HepG2 (cell line): ENCODE data around the gene SHC1. TPM values are rescaled to one million over a fixed set of nuclear protein-coding genes. Genes with fewer than 3 reads are reported as not detected.

Experiments used
- FOXK2 ChIP-seq: fragments of 450-650 bp; IDR thresholded peaks from 2 replicates; pipeline ENCODE4 v1.6.1; 2016
- KDM6A ChIP-seq: IDR thresholded peaks from 2 replicates; pipeline ENCODE4 v1.6.1; 2016; ENCODE audit warnings: low read depth
- MEIS1 ChIP-seq: sonication (generic); formaldehyde crosslinking; IDR thresholded peaks from 2 replicates; pipeline ENCODE4 v1.9.0; 2021; ENCODE audit warnings: mild to moderate bottlenecking, missing genetic modification reagents, moderate library complexity, borderline replicate concordance
- MTA3 ChIP-seq: sonication (generic); formaldehyde crosslinking; IDR thresholded peaks from 2 replicates; pipeline ENCODE4 v1.4.0; 2020; ENCODE audit warnings: missing genetic modification reagents
- RFXANK ChIP-seq: IDR thresholded peaks from 2 replicates; pipeline ENCODE4 v1.6.1; 2016
- SCMH1 ChIP-seq: sonication (generic); formaldehyde crosslinking; IDR thresholded peaks from 2 replicates; pipeline ENCODE4 v1.9.0; 2021; ENCODE audit warnings: missing genetic modification reagents, mild to moderate bottlenecking, borderline replicate concordance
- SIN3A ChIP-seq: IDR thresholded peaks from 2 replicates; pipeline ENCODE4 v1.6.1; 2011; ENCODE audit warnings: low read depth, mild to moderate bottlenecking, control low read depth, low read length, borderline replicate concordance
- TAF15 ChIP-seq: fragments of 200-400 bp; formaldehyde crosslinking; IDR thresholded peaks from one replicate; pipeline ENCODE4 v1.6.1; 2018; ENCODE audit warnings: mild to moderate bottlenecking, low read depth, low read length; ENCODE audit not compliant: poor library complexity, severe bottlenecking
- TOPORS ChIP-seq: sonication (generic); formaldehyde crosslinking; IDR thresholded peaks from 2 replicates; pipeline ENCODE4 v1.8.0; 2023; ENCODE audit warnings: mild to moderate bottlenecking, missing genetic modification reagents
- U2AF1 ChIP-seq: fragments of 200-400 bp; formaldehyde crosslinking; optimal IDR thresholded peaks from 2 replicates; pipeline ENCODE3; 2017; ENCODE audit warnings: mild to moderate bottlenecking, low read depth, low read length
- XRCC5 ChIP-seq: fragments of 200-400 bp; formaldehyde crosslinking; optimal IDR thresholded peaks from 2 replicates; pipeline ENCODE3; 2017; ENCODE audit warnings: mild to moderate bottlenecking, low read length
- ZMYM2 ChIP-seq: sonication (generic); formaldehyde crosslinking; IDR thresholded peaks from 2 replicates; pipeline ENCODE4 v1.8.0; 2022; ENCODE audit warnings: mild to moderate bottlenecking, missing genetic modification reagents
- ZMYM4 ChIP-seq: sonication (generic); formaldehyde crosslinking; IDR thresholded peaks from 2 replicates; pipeline ENCODE4 v1.8.1; 2023; ENCODE audit warnings: mild to moderate bottlenecking, missing genetic modification reagents
- ZNF136 ChIP-seq: sonication (generic); formaldehyde crosslinking; IDR thresholded peaks from 2 replicates; pipeline ENCODE4 v1.8.1; 2022; ENCODE audit warnings: low read depth, mild to moderate bottlenecking, moderate library complexity, missing genetic modification reagents
- ZNF234 ChIP-seq: sonication (generic); formaldehyde crosslinking; conservative IDR thresholded peaks from 2 replicates; pipeline ENCODE4 v1.5.1; 2020; ENCODE audit warnings: mild to moderate bottlenecking, missing genetic modification reagents
- ZNF253 ChIP-seq: sonication (generic); formaldehyde crosslinking; IDR thresholded peaks from 2 replicates; pipeline ENCODE4 v1.8.0; 2022; ENCODE audit warnings: mild to moderate bottlenecking, missing genetic modification reagents, borderline replicate concordance
- ZNF256 ChIP-seq: sonication (generic); formaldehyde crosslinking; conservative IDR thresholded peaks from 2 replicates; pipeline ENCODE4 v1.4.0; 2020; ENCODE audit warnings: missing genetic modification reagents
- ZNF546 ChIP-seq: sonication (generic); formaldehyde crosslinking; conservative IDR thresholded peaks from 2 replicates; pipeline ENCODE4 v1.8.1; 2023; ENCODE audit warnings: mild to moderate bottlenecking, missing genetic modification reagents
- ZNF674 ChIP-seq: sonication (generic); formaldehyde crosslinking; IDR thresholded peaks from 2 replicates; pipeline ENCODE4 v1.5.0; 2020; ENCODE audit warnings: low read depth, mild to moderate bottlenecking, missing genetic modification reagents
- ZNF776 ChIP-seq: sonication (generic); formaldehyde crosslinking; IDR thresholded peaks from 2 replicates; pipeline ENCODE4 v1.4.0; 2020; ENCODE audit warnings: mild to moderate bottlenecking, missing genetic modification reagents
- polyA plus RNA-seq, 8 experiments: library from polyadenylated mRNA; depleted of rRNA in 3 of 8; stranded (reverse) in 7 of 8; unstranded in 1 of 8; fragments of >200 nt; fragmentation: Illumina TruSeq in 4 of 8; extraction: Trizol in 4 of 8; gene quantifications; 2 replicates each; pipeline versions ENCODE4 v1.2.1 to v1.2.3, GENCODE V29; 2011 to 2016; ENCODE audit warnings: low read depth in 4 of 8, missing spikeins in 1 of 8, mixed read lengths in 1 of 8; ENCODE audit not compliant: insufficient read depth in 1 of 8
- total RNA-seq, 5 experiments: library from RNA; depleted of rRNA; stranded (reverse); fragments of >200 nt; fragmentation: Illumina TruSeq; extraction: Trizol; gene quantifications; 2 replicates each; pipeline ENCODE4 v1.2.3, GENCODE V29; 2016; ENCODE audit warnings: low read depth in 1 of 5
- TF ChIP-seq, protein P1 (sequence below): sonication (generic); formaldehyde crosslinking; IDR thresholded peaks from 2 replicates; pipeline ENCODE4 v1.4.0; 2020; ENCODE audit warnings: missing genetic modification reagents
- TF ChIP-seq, protein P2 (sequence below): sonication (generic); formaldehyde crosslinking; IDR thresholded peaks from 2 replicates; pipeline ENCODE4 v1.5.0; 2020; ENCODE audit warnings: missing genetic modification reagents
- TF ChIP-seq, protein P3 (sequence below): fragments of 450-650 bp; IDR thresholded peaks from 2 replicates; pipeline ENCODE4 v1.6.1; 2016
- TF ChIP-seq, protein P4 (sequence below): sonication (generic); formaldehyde crosslinking; IDR thresholded peaks from 2 replicates; pipeline ENCODE4 v1.8.1; 2023; ENCODE audit warnings: missing genetic modification reagents, inconsistent platforms, borderline replicate concordance

The SHC1 gene
- total and polyA plus RNA-seq, 2 of the 13 experiments (the other 11 are each of a cell fraction or from before 2014, with no cell fraction given): 52.0 to 137 TPM

DNA sequence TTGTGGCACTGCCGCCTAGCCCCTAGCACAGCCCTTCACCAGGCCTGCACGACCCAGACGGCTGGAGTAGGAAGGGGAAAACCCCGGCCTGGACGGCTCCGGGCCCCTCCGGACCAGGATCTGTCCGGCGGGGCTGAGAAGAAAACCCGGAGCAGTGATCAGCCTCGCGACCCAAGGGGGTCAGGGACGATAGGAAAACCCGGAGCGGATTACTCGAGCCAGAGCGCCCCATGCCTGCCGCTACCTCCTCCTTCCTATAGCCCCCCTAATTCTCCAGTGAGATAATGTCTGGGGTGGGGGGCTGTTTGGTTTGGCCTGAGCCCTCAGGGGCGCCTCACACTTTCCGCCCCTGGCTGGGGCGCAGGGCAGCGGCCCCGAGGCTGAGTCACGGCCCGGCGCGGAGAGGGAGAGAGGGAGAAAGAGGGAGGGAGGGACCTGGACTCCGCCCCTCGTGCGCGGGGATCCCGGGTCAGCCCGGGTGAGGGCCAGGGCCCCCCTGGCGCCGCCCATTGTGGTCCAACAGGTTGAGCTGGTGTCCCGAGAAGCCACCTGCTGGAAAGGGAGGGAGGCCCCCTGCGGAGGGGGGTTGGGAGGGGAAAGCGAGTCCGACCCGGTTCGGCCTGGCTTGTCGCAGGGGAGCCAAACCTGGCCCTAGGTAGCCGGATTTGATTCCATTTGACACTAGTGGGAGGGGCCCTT lies 30.3 kb upstream of the SHC1 start (continued):
- TF ChIP-seq SCMH1 (CRISPR knock-in tag) (no peak), ZNF674 (CRISPR knock-in tag) (no peak), XRCC5 (peak; percentile 95), ZMYM4 (CRISPR knock-in tag) (peak; percentile 50; the same call in 1 of the 2 replicates), ZNF253 (CRISPR knock-in tag) (no peak), U2AF1 (peak; percentile 77), MEIS1 (CRISPR knock-in tag) (peak; percentile 74), ZNF234 (no peak), ZNF776 (CRISPR knock-in tag) (peak; percentile 71; the same call in 1 of the 2 replicates), SIN3A (peak; percentile 79), TAF15 (no peak), KDM6A (CRISPR knock-in tag) (peak; percentile 68; the same call in 1 of the 2 replicates), ZNF256 (peak; percentile 43; the same call in 1 of the 2 replicates), ZMYM2 (CRISPR knock-in tag) (no peak), ZNF546 (no peak), TOPORS (CRISPR knock-in tag) (peak; percentile 30; the same call in 1 of the 2 replicates), RFXANK (CRISPR knock-in tag) (no peak), FOXK2 (no peak), MTA3 (CRISPR knock-in tag) (no peak), ZNF136 (CRISPR knock-in tag) (peak; percentile 56; the same call in 1 of the 2 replicates)
- TF ChIP-seq, protein P1, sequence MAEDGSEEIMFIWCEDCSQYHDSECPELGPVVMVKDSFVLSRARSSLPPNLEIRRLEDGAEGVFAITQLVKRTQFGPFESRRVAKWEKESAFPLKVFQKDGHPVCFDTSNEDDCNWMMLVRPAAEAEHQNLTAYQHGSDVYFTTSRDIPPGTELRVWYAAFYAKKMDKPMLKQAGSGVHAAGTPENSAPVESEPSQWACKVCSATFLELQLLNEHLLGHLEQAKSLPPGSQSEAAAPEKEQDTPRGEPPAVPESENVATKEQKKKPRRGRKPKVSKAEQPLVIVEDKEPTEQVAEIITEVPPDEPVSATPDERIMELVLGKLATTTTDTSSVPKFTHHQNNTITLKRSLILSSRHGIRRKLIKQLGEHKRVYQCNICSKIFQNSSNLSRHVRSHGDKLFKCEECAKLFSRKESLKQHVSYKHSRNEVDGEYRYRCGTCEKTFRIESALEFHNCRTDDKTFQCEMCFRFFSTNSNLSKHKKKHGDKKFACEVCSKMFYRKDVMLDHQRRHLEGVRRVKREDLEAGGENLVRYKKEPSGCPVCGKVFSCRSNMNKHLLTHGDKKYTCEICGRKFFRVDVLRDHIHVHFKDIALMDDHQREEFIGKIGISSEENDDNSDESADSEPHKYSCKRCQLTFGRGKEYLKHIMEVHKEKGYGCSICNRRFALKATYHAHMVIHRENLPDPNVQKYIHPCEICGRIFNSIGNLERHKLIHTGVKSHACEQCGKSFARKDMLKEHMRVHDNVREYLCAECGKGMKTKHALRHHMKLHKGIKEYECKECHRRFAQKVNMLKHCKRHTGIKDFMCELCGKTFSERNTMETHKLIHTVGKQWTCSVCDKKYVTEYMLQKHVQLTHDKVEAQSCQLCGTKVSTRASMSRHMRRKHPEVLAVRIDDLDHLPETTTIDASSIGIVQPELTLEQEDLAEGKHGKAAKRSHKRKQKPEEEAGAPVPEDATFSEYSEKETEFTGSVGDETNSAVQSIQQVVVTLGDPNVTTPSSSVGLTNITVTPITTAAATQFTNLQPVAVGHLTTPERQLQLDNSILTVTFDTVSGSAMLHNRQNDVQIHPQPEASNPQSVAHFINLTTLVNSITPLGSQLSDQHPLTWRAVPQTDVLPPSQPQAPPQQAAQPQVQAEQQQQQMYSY (CRISPR knock-in tag): peak; percentile 99
- TF ChIP-seq, protein P2, sequence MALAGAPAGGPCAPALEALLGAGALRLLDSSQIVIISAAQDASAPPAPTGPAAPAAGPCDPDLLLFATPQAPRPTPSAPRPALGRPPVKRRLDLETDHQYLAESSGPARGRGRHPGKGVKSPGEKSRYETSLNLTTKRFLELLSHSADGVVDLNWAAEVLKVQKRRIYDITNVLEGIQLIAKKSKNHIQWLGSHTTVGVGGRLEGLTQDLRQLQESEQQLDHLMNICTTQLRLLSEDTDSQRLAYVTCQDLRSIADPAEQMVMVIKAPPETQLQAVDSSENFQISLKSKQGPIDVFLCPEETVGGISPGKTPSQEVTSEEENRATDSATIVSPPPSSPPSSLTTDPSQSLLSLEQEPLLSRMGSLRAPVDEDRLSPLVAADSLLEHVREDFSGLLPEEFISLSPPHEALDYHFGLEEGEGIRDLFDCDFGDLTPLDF (CRISPR knock-in tag): peak; percentile 60; the same call in 1 of the 2 replicates
- TF ChIP-seq, protein P3, sequence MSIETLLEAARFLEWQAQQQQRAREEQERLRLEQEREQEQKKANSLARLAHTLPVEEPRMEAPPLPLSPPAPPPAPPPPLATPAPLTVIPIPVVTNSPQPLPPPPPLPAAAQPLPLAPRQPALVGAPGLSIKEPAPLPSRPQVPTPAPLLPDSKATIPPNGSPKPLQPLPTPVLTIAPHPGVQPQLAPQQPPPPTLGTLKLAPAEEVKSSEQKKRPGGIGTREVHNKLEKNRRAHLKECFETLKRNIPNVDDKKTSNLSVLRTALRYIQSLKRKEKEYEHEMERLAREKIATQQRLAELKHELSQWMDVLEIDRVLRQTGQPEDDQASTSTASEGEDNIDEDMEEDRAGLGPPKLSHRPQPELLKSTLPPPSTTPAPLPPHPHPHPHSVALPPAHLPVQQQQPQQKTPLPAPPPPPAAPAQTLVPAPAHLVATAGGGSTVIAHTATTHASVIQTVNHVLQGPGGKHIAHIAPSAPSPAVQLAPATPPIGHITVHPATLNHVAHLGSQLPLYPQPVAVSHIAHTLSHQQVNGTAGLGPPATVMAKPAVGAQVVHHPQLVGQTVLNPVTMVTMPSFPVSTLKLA: peak; percentile 45
- TF ChIP-seq, protein P4, sequence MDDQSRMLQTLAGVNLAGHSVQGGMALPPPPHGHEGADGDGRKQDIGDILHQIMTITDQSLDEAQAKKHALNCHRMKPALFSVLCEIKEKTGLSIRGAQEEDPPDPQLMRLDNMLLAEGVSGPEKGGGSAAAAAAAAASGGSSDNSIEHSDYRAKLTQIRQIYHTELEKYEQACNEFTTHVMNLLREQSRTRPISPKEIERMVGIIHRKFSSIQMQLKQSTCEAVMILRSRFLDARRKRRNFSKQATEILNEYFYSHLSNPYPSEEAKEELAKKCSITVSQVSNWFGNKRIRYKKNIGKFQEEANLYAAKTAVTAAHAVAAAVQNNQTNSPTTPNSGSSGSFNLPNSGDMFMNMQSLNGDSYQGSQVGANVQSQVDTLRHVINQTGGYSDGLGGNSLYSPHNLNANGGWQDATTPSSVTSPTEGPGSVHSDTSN: no peak
